NCI-H2107 treated with DMSO at 0.1 percent for 48 hours (cell line): Measurements from ENCODE around the gene MDC1.
A peak's percentile ranks its signal among the peaks of the same experiment; 100 is the strongest.
"Not testable (repeated sequence)": the region's sequence is repeated elsewhere in the genome, so short reads cannot be mapped to it uniquely, and the experiment has no call there.

ENCODE experiments used
- DNase-seq: peaks from one replicate; lab custom pipeline; 2025; ENCODE audit not compliant: unreplicated experiment; lab: John Stamatoyannopoulos, UW

Gene MDC1

GRCh38 chr6:30724906-30725667, 8.0 kb upstream of the MDC1 start:
- DNase-seq = no peak

- DNase-seq = not testable (repeated sequence)
Observed at GRCh38 chr6:30723843-30724741, 7.0 kb upstream of the MDC1 start.

DNA sequence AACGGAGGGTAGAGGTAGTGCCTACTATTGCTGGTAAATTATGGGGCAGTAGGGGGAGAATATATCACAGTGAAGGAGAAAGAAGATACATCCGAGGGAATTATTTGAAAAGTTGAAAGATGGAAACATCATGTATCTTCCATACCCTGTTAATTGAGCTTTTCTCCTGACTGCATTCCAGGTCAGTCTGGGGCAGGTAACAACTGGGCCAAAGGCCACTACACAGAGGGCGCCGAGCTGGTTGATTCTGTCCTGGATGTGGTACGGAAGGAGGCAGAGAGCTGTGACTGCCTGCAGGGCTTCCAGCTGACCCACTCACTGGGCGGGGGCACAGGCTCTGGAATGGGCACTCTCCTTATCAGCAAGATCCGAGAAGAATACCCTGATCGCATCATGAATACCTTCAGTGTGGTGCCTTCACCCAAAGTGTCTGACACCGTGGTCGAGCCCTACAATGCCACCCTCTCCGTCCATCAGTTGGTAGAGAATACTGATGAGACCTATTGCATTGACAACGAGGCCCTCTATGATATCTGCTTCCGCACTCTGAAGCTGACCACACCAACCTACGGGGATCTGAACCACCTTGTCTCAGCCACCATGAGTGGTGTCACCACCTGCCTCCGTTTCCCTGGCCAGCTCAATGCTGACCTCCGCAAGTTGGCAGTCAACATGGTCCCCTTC, 6.2 kb upstream of the MDC1 start:
- not testable (repeated sequence) for DNase-seq

DNA sequence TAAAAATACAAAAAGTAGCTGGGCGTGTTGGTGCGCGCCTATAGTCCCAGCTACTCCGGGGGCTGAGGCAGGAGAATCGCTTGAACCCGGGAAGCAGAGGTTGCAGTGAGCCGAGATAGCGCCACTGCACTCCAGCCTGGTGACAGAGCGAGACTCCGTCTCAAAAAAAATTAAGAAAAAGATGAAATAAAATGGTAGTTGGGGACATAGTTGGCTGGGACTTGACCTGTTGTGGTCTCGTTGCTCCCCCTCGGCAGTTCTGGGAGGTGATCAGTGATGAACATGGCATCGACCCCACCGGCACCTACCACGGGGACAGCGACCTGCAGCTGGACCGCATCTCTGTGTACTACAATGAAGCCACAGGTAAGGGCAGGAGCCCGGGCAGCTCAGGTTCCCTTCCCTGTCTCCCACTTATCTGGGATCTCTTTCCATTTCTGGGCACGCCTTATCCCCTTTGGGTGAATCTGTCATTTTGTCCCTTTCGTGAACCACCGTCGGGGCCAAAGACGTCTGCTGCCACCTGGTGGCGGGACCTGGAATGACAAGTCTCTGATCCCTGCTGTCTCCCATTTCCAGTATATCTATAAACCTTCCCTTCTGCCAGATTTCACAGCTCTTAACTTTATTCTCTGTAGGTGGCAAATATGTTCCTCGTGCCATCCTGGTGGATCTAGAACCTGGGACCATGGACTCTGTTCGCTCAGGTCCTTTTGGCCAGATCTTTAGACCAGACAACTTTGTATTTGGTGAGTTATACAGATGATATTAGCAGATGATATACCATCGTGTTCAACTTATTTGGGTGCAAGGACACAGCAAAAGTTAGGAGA, 5.4 kb upstream of the MDC1 start:
- peak; percentile 36 for DNase-seq

DNA sequence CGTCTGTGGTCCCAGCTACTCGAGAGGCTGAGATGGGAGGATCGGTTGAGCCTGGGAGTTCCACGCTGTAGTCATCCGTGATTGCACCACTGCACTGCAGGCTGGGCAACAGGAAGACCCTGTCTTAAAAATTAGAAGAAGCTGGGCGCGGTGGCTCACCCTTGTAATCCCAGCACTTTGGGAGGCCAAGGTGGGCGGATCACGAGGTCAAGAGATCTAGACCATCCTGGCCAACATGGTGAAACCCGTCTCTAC, 4.9 kb upstream of the MDC1 start:
- DNase-seq = not testable (repeated sequence)

- DNase-seq = peak; percentile 30
Observed at GRCh38 chr6:30721198-30722024, 4.3 kb upstream of the MDC1 start.

- no peak for DNase-seq
Observed at GRCh38 chr6:30720738-30721197, 3.7 kb upstream of the MDC1 start.

GRCh38 chr6:30719791-30720737, 3.0 kb upstream of the MDC1 start, which contains the start of gene TUBB:
TSS of gene TUBB (plus strand) at chr6:30720352. CDS start at chr6:30720507, 155 bp downstream.
- peak; percentile 79 for DNase-seq

- peak; percentile 47 for DNase-seq
Observed at GRCh38 chr6:30719356-30719755, 2.3 kb upstream of the MDC1 start.

- not testable (repeated sequence) for DNase-seq
Observed at GRCh38 chr6:30717845-30718720, 1.0 kb upstream of the MDC1 start.

- DNase-seq = no peak
Observed at GRCh38 chr6:30716879-30717128, 277 bp downstream of the MDC1 start.

GRCh38 chr6:30714263-30714662, 2.8 kb downstream of the MDC1 start:
- no peak for DNase-seq

DNA sequence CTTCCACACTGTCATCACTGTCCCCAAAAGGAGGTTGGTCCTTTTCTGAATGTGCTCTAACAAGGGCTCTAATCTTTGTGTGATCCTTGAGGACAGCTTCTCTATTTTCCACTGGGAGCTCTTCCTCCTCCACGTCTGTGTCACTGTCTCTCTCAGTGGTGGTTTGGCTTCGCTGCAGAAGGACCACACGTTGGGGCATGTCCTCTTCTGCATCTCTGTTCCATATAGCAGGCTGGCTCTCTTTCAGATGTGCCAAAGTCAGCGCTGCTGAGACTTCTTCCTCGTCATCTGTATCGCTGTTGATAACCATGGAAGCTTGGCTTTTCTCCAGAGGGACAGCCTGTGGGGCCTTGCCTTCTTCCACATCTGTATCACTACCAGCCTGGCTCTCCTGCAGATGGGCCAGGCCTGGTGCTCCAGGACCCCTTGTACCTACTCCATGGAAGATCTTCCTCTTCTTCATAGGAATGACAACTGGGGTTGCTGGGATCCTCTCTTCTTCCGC, 4.6 kb downstream of the MDC1 start:
- DNase-seq = no peak

DNA sequence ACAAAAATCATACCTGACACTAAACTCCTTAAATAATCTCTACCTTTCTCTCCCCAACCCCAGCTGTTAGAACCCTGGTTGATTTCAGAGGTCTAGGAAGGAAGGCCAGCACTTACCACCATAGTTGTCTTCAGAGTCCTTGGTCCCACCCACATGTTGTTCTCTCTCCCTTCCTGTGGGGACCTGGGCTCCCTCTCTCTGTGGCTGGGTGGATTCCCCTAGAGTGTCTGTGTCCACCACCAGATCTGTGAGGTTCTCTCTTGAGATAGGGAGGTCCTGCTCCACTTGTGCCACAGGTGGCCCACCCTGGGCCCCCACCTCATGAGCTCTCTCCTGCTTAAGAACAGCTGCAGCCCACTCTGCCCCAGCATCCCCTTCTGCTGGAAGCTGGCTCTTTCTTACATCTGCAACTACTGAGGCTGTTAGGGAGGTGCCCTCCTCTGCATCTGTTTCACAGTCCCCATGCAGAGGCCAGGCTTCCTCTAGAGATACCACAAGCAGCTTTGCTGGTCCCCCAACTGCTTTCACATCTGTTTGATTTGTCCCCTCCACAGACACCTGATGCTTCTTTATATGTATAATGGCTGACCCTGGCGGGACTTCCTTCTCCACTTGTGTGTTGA, 5.2 kb downstream of the MDC1 start:
- DNase-seq = no peak

DNA sequence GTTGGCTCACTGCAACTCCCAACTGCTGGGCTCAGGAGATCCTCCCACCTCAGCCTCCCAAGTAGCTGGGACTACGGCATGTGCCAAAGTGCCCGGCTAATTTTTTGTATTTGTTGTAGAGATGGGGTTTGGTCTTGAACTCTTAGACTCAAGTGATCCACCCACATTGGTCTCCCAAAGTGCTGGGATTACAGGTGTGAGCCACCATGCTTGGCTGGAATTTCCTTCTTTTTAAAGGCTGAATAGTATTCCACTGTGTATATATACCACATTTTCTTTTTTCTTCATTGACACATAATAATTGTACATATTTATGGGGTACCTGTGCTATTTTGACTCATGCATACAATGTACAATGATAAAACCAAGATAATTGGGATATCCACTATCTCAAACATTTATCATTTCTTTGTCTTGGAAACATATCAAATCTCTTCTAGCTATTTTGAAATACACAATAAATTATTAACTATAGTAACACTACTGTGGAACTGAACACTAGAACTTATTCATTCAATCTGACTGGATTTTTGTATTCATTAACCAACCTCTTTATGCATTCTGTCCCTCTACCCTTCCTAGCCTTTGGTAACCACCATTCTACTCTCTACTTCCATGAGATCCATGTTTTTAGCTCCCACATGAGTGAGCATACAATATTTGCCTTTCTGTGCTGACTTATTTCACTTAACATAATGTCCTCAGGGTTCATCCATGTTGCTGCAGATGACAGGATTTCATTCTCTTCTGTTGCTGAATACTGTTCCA, 7.8 kb downstream of the MDC1 start:
- DNase-seq = no peak

DNA sequence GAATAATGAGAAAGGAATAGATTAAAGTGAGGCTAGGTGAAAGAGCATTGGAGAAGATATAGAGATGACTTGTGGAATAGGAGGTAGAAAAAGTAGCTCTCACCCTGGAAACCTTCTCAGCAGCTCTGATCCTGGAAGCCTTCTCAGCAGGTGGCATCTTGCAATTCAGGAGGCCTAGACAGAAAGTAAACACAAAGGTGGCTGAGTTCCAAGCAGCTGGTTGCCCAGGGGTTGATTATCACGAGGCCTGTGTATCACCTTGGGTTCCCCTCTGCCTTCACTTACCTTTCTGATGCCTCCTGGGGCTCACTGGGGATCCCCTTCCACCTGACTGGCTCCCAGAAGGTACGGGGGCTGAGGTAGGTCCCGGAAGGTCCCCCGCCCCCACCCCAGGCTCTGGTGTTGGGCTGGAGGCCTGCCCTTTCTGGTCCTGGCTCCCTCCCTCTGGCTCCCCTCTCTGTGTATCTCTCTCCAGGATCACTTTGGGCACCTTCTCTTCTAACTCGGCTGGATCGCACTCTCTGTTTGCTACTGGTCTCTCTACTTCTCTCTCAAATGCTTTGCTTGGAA, 9.7 kb downstream of the MDC1 start:
- peak; percentile 71 for DNase-seq
